T-helper 2 cell (primary cell): ENCODE measurements around the gene ZNF544.

Source experiments
- DNase-seq, 5 experiments: peaks; one replicate each; pipeline versions ENCODE4 v3.0.0 to v3.0.0-alpha.2; 2012 to 2022

ZNF544 gene

GRCh38 chr19:58305932-58306323, 77.2 kb downstream of the ZNF544 start:
- peak in 1 of 5 experiments; percentile 36 for DNase-seq

GRCh38 chr19:58307736-58308135, 79.0 kb downstream of the ZNF544 start:
- no peak for DNase-seq

GRCh38 chr19:58310685-58311084, 82.0 kb downstream of the ZNF544 start:
- DNase-seq = peak in 1 of 5 experiments; percentile 8

- DNase-seq = no peak
Measured at GRCh38 chr19:58311345-58311865, 82.7 kb downstream of the ZNF544 start.
